Loucy (cell line): ENCODE results near the gene FKBP7.
"Not testable (repeated sequence)": the region's sequence is repeated elsewhere in the genome, so short reads cannot be mapped to it uniquely, and the experiment has no call there.

Experiments used
- H2AFZ ChIP-seq: fragments of 200-600 bp; sonication (generic); 2 replicates; pipeline ENCODE4 v1.6.0; 2016; ENCODE audit warnings: antibody characterized with exemption, mild to moderate bottlenecking, low read length, moderate library complexity
- H3F3A ChIP-seq: fragments of 200-600 bp; 2 replicates; pipeline ENCODE4 v1.6.0; 2016; ENCODE audit warnings: antibody characterized with exemption, low read depth, mild to moderate bottlenecking
- H3K27me3 ChIP-seq: fragments of 200-600 bp; sonication (generic); 2 replicates; pipeline ENCODE4 v1.6.1; 2014; ENCODE audit warnings: low read length, mild to moderate bottlenecking; ENCODE audit not compliant: insufficient read depth, poor library complexity, severe bottlenecking
- H3K36me3 ChIP-seq: fragments of 200-600 bp; sonication (generic); 2 replicates; pipeline ENCODE4 v1.6.1; 2016; ENCODE audit warnings: low read length; ENCODE audit not compliant: insufficient read depth
- H3K4me1 ChIP-seq: fragments of 200-600 bp; sonication (generic); 2 replicates; pipeline ENCODE4 v1.5.1; 2014; ENCODE audit warnings: low read length, mild to moderate bottlenecking; ENCODE audit not compliant: insufficient read depth, poor library complexity, severe bottlenecking
- H3K4me2 ChIP-seq: fragments of 200-600 bp; sonication (generic); 2 replicates; pipeline ENCODE4 v1.6.0; 2014; ENCODE audit warnings: antibody characterized with exemption, low read length, low read depth, mild to moderate bottlenecking; ENCODE audit not compliant: poor library complexity, severe bottlenecking
- H3K4me3 ChIP-seq: fragments of 200-600 bp; sonication (generic); 2 replicates; pipeline ENCODE4 v1.5.1; 2014; ENCODE audit warnings: low read length, mild to moderate bottlenecking, mixed read lengths; ENCODE audit not compliant: poor library complexity, severe bottlenecking
- H3K79me2 ChIP-seq: fragments of 200-600 bp; sonication (generic); 2 replicates; pipeline ENCODE4 v1.6.1; 2014; ENCODE audit warnings: low read length; ENCODE audit not compliant: insufficient read depth
- H3K9ac ChIP-seq: fragments of 200-600 bp; sonication (generic); 2 replicates; pipeline ENCODE4 v1.6.0; 2014; ENCODE audit warnings: mild to moderate bottlenecking, low read depth, low read length, moderate library complexity; ENCODE audit not compliant: poor library complexity, severe bottlenecking
- H3K9me2 ChIP-seq: fragments of 200-600 bp; sonication (generic); replicated peaks from 2 replicates; pipeline ENCODE4 v1.6.1; 2016; ENCODE audit warnings: low read depth, low read length, mixed read lengths
- H3K9me3 ChIP-seq: fragments of 200-600 bp; sonication (generic); 2 replicates; pipeline ENCODE4 v1.6.1; 2014; ENCODE audit warnings: mild to moderate bottlenecking, antibody characterized with exemption, low read length, low read depth; ENCODE audit not compliant: insufficient read depth
- H4K20me1 ChIP-seq: fragments of 200-600 bp; sonication (generic); 2 replicates; pipeline ENCODE4 v1.6.0; 2014; ENCODE audit warnings: antibody characterized with exemption, low read length, mild to moderate bottlenecking; ENCODE audit not compliant: insufficient read depth, poor library complexity, severe bottlenecking
- EZH2phosphoT487 ChIP-seq: fragments of 200-600 bp; IDR thresholded peaks from 2 replicates; pipeline ENCODE4 v1.6.1; 2018; ENCODE audit warnings: antibody characterized with exemption, mild to moderate bottlenecking, moderate library complexity, borderline replicate concordance
- TF ChIP-seq, protein P1 (sequence below): fragments of 200-600 bp; sonication (generic); conservative IDR thresholded peaks from 2 replicates; pipeline ENCODE4 v1.5.1; 2014; ENCODE audit warnings: mild to moderate bottlenecking, antibody characterized with exemption, low read length

Gene FKBP7

DNA sequence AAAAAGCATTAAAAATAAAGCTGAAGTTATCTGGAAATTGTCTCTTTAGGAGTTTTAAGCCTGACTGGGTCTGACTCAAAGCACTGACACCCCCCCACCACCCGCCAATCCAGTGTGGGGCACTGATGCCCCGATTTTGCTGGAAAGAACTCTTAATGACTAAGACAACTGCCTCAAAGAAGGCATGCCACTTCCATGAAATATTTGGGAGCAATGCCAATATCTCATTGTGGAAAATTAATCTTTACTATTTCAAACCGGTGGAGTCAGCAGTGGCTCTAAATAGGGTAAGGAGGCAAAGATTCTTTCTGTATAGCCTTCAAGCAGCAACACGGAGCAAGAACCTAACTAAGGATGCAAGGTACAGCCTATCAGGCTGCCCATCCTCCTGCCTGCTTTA, 4.5 kb downstream of the FKBP7 start:
- Histone ChIP-seq H3K4me1 (peaks cover 8% of the 10 kb centered on the region), H3K9ac (no peak overlapping the region), H4K20me1 (no peaks in the 10 kb centered on the region), H3K79me2 (peaks cover 28% of the 10 kb centered on the region), H3K36me3 (no peaks in the 10 kb centered on the region), H3K27me3 (no peaks in the 10 kb centered on the region), H2AFZ (no peak overlapping the region), H3F3A (no peaks in the 10 kb centered on the region), H3K9me3 (no peaks in the 10 kb centered on the region), H3K4me3 (no peak overlapping the region), H3K4me2 (peak overlapping the region; percentile 3), H3K9me2 (no peaks in the 10 kb centered on the region)
- TF ChIP-seq, protein P1, sequence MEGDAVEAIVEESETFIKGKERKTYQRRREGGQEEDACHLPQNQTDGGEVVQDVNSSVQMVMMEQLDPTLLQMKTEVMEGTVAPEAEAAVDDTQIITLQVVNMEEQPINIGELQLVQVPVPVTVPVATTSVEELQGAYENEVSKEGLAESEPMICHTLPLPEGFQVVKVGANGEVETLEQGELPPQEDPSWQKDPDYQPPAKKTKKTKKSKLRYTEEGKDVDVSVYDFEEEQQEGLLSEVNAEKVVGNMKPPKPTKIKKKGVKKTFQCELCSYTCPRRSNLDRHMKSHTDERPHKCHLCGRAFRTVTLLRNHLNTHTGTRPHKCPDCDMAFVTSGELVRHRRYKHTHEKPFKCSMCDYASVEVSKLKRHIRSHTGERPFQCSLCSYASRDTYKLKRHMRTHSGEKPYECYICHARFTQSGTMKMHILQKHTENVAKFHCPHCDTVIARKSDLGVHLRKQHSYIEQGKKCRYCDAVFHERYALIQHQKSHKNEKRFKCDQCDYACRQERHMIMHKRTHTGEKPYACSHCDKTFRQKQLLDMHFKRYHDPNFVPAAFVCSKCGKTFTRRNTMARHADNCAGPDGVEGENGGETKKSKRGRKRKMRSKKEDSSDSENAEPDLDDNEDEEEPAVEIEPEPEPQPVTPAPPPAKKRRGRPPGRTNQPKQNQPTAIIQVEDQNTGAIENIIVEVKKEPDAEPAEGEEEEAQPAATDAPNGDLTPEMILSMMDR: no peak
- TF ChIP-seq EZH2phosphoT487: no peak

DNA sequence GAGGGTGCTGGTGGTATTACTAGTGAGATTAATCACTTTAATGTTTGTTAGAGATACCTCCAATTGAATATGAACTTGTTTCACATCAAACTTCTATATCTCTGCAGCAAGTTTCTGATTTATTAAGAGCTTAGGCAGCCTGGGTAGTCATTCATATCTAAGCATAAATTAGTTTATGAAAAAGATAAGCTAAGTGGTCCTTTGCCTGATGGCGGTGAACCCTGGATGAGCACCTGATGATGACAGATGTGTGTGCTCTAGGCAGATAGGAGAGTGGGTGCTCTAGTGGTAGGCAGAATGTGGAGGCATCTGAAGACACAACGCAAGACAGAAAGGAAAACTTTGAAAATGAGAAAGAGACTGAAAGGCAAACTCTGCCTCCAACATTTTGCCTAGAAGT, 5.0 kb downstream of the FKBP7 start:
- H2AFZ ChIP-seq: no peak overlapping the region
- no peaks in the 10 kb centered on the region for H3K27me3 ChIP-seq
- peaks cover 8% of the 10 kb centered on the region for H3K4me1 ChIP-seq
- no peak for TF ChIP-seq EZH2phosphoT487
- no peaks in the 10 kb centered on the region for H4K20me1 ChIP-seq
- peak overlapping the region; percentile 3 for H3K4me2 ChIP-seq
- no peak overlapping the region for H3K4me3 ChIP-seq
- H3F3A ChIP-seq: no peaks in the 10 kb centered on the region
- peaks cover 28% of the 10 kb centered on the region for H3K79me2 ChIP-seq
- no peaks in the 10 kb centered on the region for H3K36me3 ChIP-seq
- H3K9me3 ChIP-seq: no peaks in the 10 kb centered on the region
- H3K9ac ChIP-seq: no peak overlapping the region
- no peaks in the 10 kb centered on the region for H3K9me2 ChIP-seq

DNA sequence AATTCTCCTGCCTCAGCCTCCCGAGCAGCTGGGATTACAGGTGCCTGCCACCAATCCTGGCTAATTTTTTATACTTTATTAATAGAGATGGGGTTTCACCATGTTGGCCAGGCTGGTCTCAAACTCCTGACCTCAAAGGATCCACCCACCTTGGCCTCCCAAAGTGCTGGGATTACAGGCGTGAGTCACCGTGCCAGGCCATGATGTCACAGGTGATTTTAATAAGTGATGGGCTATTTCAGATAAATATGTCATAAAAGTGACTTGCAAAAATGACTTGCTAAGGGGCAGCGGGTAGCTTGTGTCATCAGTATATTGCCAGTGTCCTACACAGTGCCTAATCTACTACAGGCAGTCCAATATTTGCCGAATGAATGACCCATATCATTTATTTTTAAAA, 7.1 kb downstream of the FKBP7 start:
- not testable (repeated sequence) for H3K27me3 ChIP-seq, H3K9me3 ChIP-seq, H3K9ac ChIP-seq, H3K79me2 ChIP-seq, H4K20me1 ChIP-seq, H3K9me2 ChIP-seq, H3K4me2 ChIP-seq, H3K4me3 ChIP-seq, H2AFZ ChIP-seq, H3K4me1 ChIP-seq, H3F3A ChIP-seq, H3K36me3 ChIP-seq

DNA sequence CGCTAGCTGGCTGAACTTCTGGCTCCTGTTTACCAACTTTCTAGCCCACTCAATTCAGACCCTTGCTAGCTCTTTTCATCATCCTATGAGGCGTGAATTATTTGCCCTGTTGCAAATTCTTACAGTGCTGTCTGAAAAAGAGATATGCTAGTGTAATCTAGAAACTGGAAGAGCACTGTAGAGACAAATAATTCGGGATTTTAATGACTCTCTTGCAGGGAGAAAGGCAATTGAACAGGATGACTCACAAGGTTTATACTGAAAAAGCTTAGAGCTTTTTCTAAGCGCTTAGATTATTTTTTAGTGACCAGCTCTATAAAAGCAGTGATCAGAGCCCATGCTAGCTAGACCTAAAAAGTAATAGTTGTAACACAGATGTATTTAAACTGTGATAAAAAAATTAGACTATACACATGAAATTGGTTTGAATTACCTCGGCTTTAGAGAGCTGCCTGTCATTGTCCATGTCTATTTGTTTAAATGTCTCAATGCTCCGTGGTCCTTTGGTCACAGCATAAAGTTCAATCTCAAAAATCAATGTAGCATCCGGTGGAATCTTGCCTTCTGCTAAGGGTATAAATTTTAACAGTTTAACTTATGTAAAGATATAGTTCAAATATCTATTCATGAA, 9.1 kb downstream of the FKBP7 start:
- Histone ChIP-seq H3K4me3 (no peak overlapping the region), H3K79me2 (0 out of 2 replicates have a peak, but pooled peaks cover 4% of the 10 kb centered on the region), H3K9me2 (no peaks in the 10 kb centered on the region), H3K4me2 (no peak overlapping the region), H3K9me3 (no peaks in the 10 kb centered on the region), H4K20me1 (no peaks in the 10 kb centered on the region), H3F3A (no peaks in the 10 kb centered on the region), H3K9ac (no peak overlapping the region), H3K27me3 (no peaks in the 10 kb centered on the region), H2AFZ (no peak overlapping the region), H3K4me1 (no peaks in the 10 kb centered on the region), H3K36me3 (peaks cover 8% of the 10 kb centered on the region; the same call in 1 of the 2 replicates)
- TF ChIP-seq, protein P1: no peak
- TF ChIP-seq EZH2phosphoT487: no peak
